CD8-positive, alpha-beta memory T cell (primary cell): ENCODE results near the gene EHMT1. TPM values are rescaled to one million over a fixed set of nuclear protein-coding genes. Genes with fewer than 3 reads are reported as not detected.
A peak's percentile ranks its signal among the peaks of the same experiment; 100 is the strongest.

Experiments
- CTCF ChIA-PET: fragments of 350-600 bp; sonication (Branson Sonifier 250); formaldehyde crosslinking; loops from one replicate; lab custom pipeline; 2021; ENCODE audit warnings: antibody characterized with exemption; lab: Charles Lee
- POLR2A ChIA-PET: fragments of 350-600 bp; sonication (Branson Sonifier 250); formaldehyde crosslinking; loops from one replicate; lab custom pipeline; 2021; ENCODE audit warnings: antibody characterized with exemption; lab: Charles Lee
- DNase-seq, 5 donors: peaks; one replicate each; pipeline versions ENCODE4 v3.0.0 to v3.0.0-alpha.2; 2020 to 2022; ENCODE audit warnings: mixed read lengths in 1 of 5
- H3K27ac ChIP-seq: one replicate; pipeline ENCODE4 v1.7.0; 2013; ENCODE audit warnings: low read depth, mild to moderate bottlenecking, low read length, moderate library complexity
- H3K27me3 ChIP-seq: 2 replicates; pipeline ENCODE4 v1.7.0; 2013; ENCODE audit warnings: low read length, mild to moderate bottlenecking; ENCODE audit not compliant: insufficient read depth, poor library complexity, severe bottlenecking
- H3K36me3 ChIP-seq: 2 replicates; pipeline ENCODE4 v1.7.0; 2013; ENCODE audit warnings: mild to moderate bottlenecking, low read length, moderate library complexity; ENCODE audit not compliant: insufficient read depth
- H3K4me1 ChIP-seq: 2 replicates; pipeline ENCODE4 v1.7.0; 2013; ENCODE audit warnings: mild to moderate bottlenecking, low read length, moderate library complexity; ENCODE audit not compliant: insufficient read depth
- H3K4me3 ChIP-seq: 2 replicates; pipeline ENCODE4 v1.7.0; 2013; ENCODE audit warnings: mild to moderate bottlenecking, low read length
- H3K9me3 ChIP-seq: 2 replicates; pipeline ENCODE4 v1.7.0; 2013; ENCODE audit warnings: mild to moderate bottlenecking, low read length
- H3K27ac Mint-ChIP-seq, 8 donors: one replicate each; pipeline ENCODE4 v1.8.0; 2020 to 2021; ENCODE audit warnings: mixed read lengths in 8 of 8, mild to moderate bottlenecking in 6 of 8, inconsistent platforms in 3 of 8, moderate library complexity in 3 of 8
- H3K27me3 Mint-ChIP-seq, 2 donors: one replicate each; pipeline ENCODE4 v1.8.0; 2020 to 2021; ENCODE audit warnings: mixed read lengths in 2 of 2, mild to moderate bottlenecking in 1 of 2, moderate library complexity in 1 of 2
- H3K36me3 Mint-ChIP-seq, 3 donors: one replicate each; pipeline ENCODE4 v1.8.0; 2020 to 2021; ENCODE audit warnings: mixed read lengths in 3 of 3, inconsistent platforms in 1 of 3, mild to moderate bottlenecking in 1 of 3
- H3K4me1 Mint-ChIP-seq, 3 donors: one replicate each; pipeline ENCODE4 v1.8.0; 2020 to 2021; ENCODE audit warnings: mixed read lengths in 3 of 3, inconsistent platforms in 1 of 3, mild to moderate bottlenecking in 1 of 3
- H3K4me3 Mint-ChIP-seq, 7 donors: one replicate each; pipeline ENCODE4 v1.8.0; 2020 to 2021; ENCODE audit warnings: mixed read lengths in 7 of 7, mild to moderate bottlenecking in 6 of 7, moderate library complexity in 4 of 7, inconsistent platforms in 2 of 7
- H3K9me3 Mint-ChIP-seq, 5 donors: one replicate each; pipeline ENCODE4 v1.8.0; 2020 to 2022; ENCODE audit warnings: mixed read lengths in 5 of 5, mild to moderate bottlenecking in 3 of 5, moderate library complexity in 2 of 5, inconsistent platforms in 1 of 5
- polyA plus RNA-seq: library from polyadenylated mRNA; unstranded; fragments of 300-500 nt; fragmentation: Illumina TruSeq; gene quantifications from one replicate; pipeline ENCODE4 v1.2.3, GENCODE V29; 2021
- total RNA-seq, 2 experiments: library from RNA; stranded (reverse); gene quantifications; one replicate each; pipeline ENCODE4 v1.2.3, GENCODE V29; 2021

Gene EHMT1
- total and polyA plus RNA-seq, 3 experiments from 2014 or later: 37.0 to 74.6 (median 68.9) TPM

- no peaks in the 10 kb centered on the region for H3K9me3 Mint-ChIP-seq
- POLR2A ChIA-PET: interaction anchor here (1.4 kb wide), 1 partner anchor 27 kb away, joined by 5 read pairs; no protein-coding TSS in a partner anchor
- H3K4me3 Mint-ChIP-seq: peak overlapping the region; percentile 16 to 91 (median 80)
- peak overlapping the region in 2 of 8 donors; percentile 60 to 75 for H3K27ac Mint-ChIP-seq
- no peaks in the 10 kb centered on the region for H3K27me3 Mint-ChIP-seq
- peaks cover 0 to 3% (median 0%) of the 10 kb centered on the region in 3 donors for H3K36me3 Mint-ChIP-seq
- no peaks in the 10 kb centered on the region for H3K27me3 ChIP-seq
- peak overlapping the region; percentile 67 for H3K27ac ChIP-seq
- no peak for DNase-seq
- no peaks in the 10 kb centered on the region for H3K36me3 ChIP-seq
- no peaks in the 10 kb centered on the region for H3K9me3 ChIP-seq
- CTCF ChIA-PET: no interaction called here
- H3K4me1 Mint-ChIP-seq: peaks cover 14 to 34% (median 17%) of the 10 kb centered on the region in 3 donors
- peaks cover 15% of the 10 kb centered on the region for H3K4me1 ChIP-seq
- H3K4me3 ChIP-seq: peak overlapping the region; percentile 56
These were observed 12.7 kb upstream of the EHMT1 start for GRCh38 chr9:137606005-137606621.

DNA sequence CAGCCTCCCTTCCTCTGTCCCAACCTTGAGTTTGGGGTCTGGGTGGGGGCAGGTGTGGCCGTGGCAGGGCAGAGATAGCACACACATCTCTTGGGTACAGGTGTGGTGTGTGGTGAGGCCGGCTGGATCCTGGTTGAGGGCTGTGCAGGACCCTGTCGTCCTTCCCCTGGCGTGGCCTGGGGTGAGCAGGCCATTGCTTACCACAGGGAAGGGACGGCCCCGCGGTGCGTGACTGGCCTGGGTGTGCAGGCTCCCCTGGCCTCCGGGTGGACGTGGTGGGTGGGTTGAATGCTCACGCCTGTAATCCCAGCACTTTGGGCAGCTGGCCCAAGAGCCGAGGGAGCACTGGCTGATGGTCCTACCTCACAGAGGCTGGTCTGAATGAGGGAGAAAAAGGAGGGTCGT lies 12.1 kb upstream of the EHMT1 start:
- Mint-ChIP-seq H3K9me3 (no peaks in the 10 kb centered on the region), H3K27ac (peak overlapping the region in 3 of 8 donors; percentile 70 to 73 (median 70)), H3K27me3 (no peaks in the 10 kb centered on the region), H3K4me1 (peaks cover 14 to 40% (median 22%) of the 10 kb centered on the region in 3 donors), H3K36me3 (peaks cover 0 to 3% (median 0%) of the 10 kb centered on the region in 3 donors), H3K4me3 (peak overlapping the region; percentile 76 to 91 (median 80))
- CTCF ChIA-PET: no interaction called here
- Histone ChIP-seq H3K36me3 (no peaks in the 10 kb centered on the region), H3K27me3 (no peaks in the 10 kb centered on the region), H3K4me1 (peaks cover 22% of the 10 kb centered on the region), H3K27ac (peak overlapping the region; percentile 9), H3K4me3 (peak overlapping the region; percentile 56), H3K9me3 (no peaks in the 10 kb centered on the region)
- POLR2A ChIA-PET: no interaction called here
- peak in 1 of 5 donors; percentile 57 for DNase-seq

GRCh38 chr9:137607141-137607857 lies 11.5 kb upstream of the EHMT1 start:
- H3K27me3 ChIP-seq: no peaks in the 10 kb centered on the region
- H3K27me3 Mint-ChIP-seq: no peaks in the 10 kb centered on the region
- H3K4me3 ChIP-seq: peak overlapping the region; percentile 56
- no peak overlapping the region for H3K27ac ChIP-seq
- ChIA-PET CTCF (interaction anchor here (0.7 kb wide), 1 partner anchor 11 kb away, joined by 4 read pairs; the partner anchor contains the start of gene EHMT1), POLR2A (interaction anchor here (0.7 kb wide), 1 partner anchor 11 kb away, joined by 3 read pairs; the partner anchor contains the start of gene EHMT1)
- peaks cover 0 to 3% (median 0%) of the 10 kb centered on the region in 3 donors for H3K36me3 Mint-ChIP-seq
- H3K27ac Mint-ChIP-seq: peak overlapping the region in 5 of 8 donors; percentile 22 to 73 (median 70)
- peaks cover 18 to 46% (median 25%) of the 10 kb centered on the region in 3 donors for H3K4me1 Mint-ChIP-seq
- no peaks in the 10 kb centered on the region for H3K9me3 Mint-ChIP-seq
- H3K36me3 ChIP-seq: no peaks in the 10 kb centered on the region
- DNase-seq: no peak
- peaks cover 27% of the 10 kb centered on the region for H3K4me1 ChIP-seq
- H3K4me3 Mint-ChIP-seq: peak overlapping the region; percentile 76 to 91 (median 80)
- no peaks in the 10 kb centered on the region for H3K9me3 ChIP-seq

DNA sequence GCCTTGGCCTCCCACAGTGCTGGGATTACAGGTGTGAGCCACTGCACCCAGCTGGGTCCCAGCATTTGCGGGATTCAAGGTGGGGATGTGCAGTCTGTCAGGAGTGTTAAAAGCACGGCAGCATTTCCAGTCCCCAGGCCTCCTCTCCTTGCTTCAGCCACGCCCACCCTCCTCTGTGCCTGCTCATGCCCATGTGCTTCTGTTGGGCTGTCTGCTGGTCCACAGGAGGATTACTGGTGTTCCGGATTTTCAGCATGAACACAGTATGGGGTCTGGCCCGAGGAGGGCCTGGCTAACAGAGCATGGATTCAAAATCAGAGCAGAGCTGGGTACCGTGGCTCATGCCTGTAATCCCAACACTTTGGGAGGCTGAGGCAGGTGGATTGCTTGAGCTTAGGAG lies 7.9 kb upstream of the EHMT1 start:
- peaks cover 30% of the 10 kb centered on the region for H3K4me1 ChIP-seq

GRCh38 chr9:137611623-137612609 lies 6.9 kb upstream of the EHMT1 start:
- H3K9me3 ChIP-seq: no peaks in the 10 kb centered on the region
- Mint-ChIP-seq H3K4me3 (peak overlapping the region in 1 of 7 donors; percentile 35), H3K27me3 (no peaks in the 10 kb centered on the region), H3K4me1 (peaks cover 12 to 42% (median 19%) of the 10 kb centered on the region in 3 donors), H3K27ac (peak overlapping the region in 2 of 8 donors; percentile 57 to 69), H3K9me3 (no peaks in the 10 kb centered on the region), H3K36me3 (peaks cover 0 to 21% (median 0%) of the 10 kb centered on the region in 3 donors)
- H3K4me1 ChIP-seq: peaks cover 24% of the 10 kb centered on the region
- CTCF ChIA-PET: no interaction called here
- no peak overlapping the region for H3K4me3 ChIP-seq
- peak overlapping the region; percentile 9 for H3K27ac ChIP-seq
- POLR2A ChIA-PET: no interaction called here
- DNase-seq: peak in 2 of 5 donors; percentile 25 to 65
- H3K27me3 ChIP-seq: no peaks in the 10 kb centered on the region
- H3K36me3 ChIP-seq: no peaks in the 10 kb centered on the region

More for the DNA sequence above, 7.9 kb upstream of the EHMT1 start:
- Mint-ChIP-seq H3K9me3 (no peaks in the 10 kb centered on the region), H3K36me3 (peaks cover 0 to 20% (median 0%) of the 10 kb centered on the region in 3 donors), H3K27me3 (no peaks in the 10 kb centered on the region), H3K4me1 (peaks cover 18 to 48% (median 25%) of the 10 kb centered on the region in 3 donors), H3K27ac (peak overlapping the region in 3 of 8 donors; percentile 33 to 57 (median 53)), H3K4me3 (no peak overlapping the region)
- ChIA-PET POLR2A (no interaction called here), CTCF (no interaction called here)
- Histone ChIP-seq H3K27ac (no peak overlapping the region), H3K9me3 (no peaks in the 10 kb centered on the region), H3K27me3 (no peaks in the 10 kb centered on the region), H3K36me3 (no peaks in the 10 kb centered on the region), H3K4me3 (no peak overlapping the region)
- DNase-seq: no peak

DNA sequence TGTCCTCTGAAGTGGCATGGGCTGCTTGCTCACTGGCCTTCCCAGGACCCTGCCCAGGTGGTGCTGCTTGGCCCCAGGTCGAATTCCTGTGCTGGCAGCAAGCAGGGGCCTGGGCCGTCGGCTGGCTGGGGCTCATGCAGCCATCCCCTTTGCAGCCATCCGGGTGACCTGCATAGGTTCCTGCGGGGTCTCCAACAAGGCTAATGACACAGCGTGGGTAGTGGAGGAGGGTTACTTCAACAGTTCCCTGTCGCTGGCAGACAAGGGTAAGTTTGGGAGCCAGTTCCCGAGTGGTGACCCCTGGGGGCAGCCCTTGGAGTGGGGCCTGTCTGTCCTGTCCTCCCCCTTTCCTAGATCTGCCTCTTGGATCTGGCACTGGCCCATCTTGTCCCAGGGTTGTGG lies 6.1 kb upstream of the EHMT1 start:
- Histone ChIP-seq H3K27me3 (no peaks in the 10 kb centered on the region), H3K4me3 (no peak overlapping the region), H3K4me1 (peaks cover 22% of the 10 kb centered on the region), H3K27ac (no peak overlapping the region), H3K36me3 (no peaks in the 10 kb centered on the region), H3K9me3 (no peaks in the 10 kb centered on the region)
- Mint-ChIP-seq H3K27ac (peak overlapping the region in 3 of 8 donors; percentile 35 to 69 (median 52)), H3K4me1 (peaks cover 11 to 40% (median 17%) of the 10 kb centered on the region in 3 donors), H3K4me3 (no peak overlapping the region), H3K9me3 (no peaks in the 10 kb centered on the region), H3K27me3 (no peaks in the 10 kb centered on the region), H3K36me3 (peaks cover 0 to 24% (median 0%) of the 10 kb centered on the region in 3 donors)
- DNase-seq: no peak
- POLR2A ChIA-PET: no interaction called here
- CTCF ChIA-PET: no interaction called here

GRCh38 chr9:137613259-137613658 lies 5.5 kb upstream of the EHMT1 start:
- H3K27ac Mint-ChIP-seq: peak overlapping the region in 1 of 8 donors; percentile 52
- H3K9me3 Mint-ChIP-seq: no peaks in the 10 kb centered on the region
- no peak overlapping the region for H3K4me3 ChIP-seq
- H3K27me3 ChIP-seq: no peaks in the 10 kb centered on the region
- H3K4me3 Mint-ChIP-seq: peak overlapping the region in 1 of 7 donors; percentile 59
- POLR2A ChIA-PET: no interaction called here
- no peak for DNase-seq
- H3K9me3 ChIP-seq: no peaks in the 10 kb centered on the region
- H3K4me1 Mint-ChIP-seq: peaks cover 14 to 41% (median 19%) of the 10 kb centered on the region in 3 donors
- no peaks in the 10 kb centered on the region for H3K27me3 Mint-ChIP-seq
- H3K27ac ChIP-seq: no peak overlapping the region
- peaks cover 0 to 25% (median 0%) of the 10 kb centered on the region in 3 donors for H3K36me3 Mint-ChIP-seq
- CTCF ChIA-PET: no interaction called here
- H3K36me3 ChIP-seq: no peaks in the 10 kb centered on the region
- peaks cover 27% of the 10 kb centered on the region for H3K4me1 ChIP-seq
